ENCODE measurements around the gene TNPO2. TPM values are rescaled to one million over a fixed set of nuclear protein-coding genes. Genes with fewer than 3 reads are reported as not detected.

TNPO2 gene
- total and polyA plus RNA-seq, 2 of the 13 experiments (the other 11 are each of a cell fraction or from before 2014, with no cell fraction given), result 31.7 to 61.0 TPM

- TF ChIP-seq BCL6 (CRISPR knock-in tag; IDR thresholded peaks at IDR 0.05) (peak; percentile 46; the same call in 1 of the 2 replicates), YEATS4 (CRISPR knock-in tag; IDR thresholded peaks at IDR 0.05; ENCODE audit: borderline replicate concordance) (peak; percentile 65; the same call in 1 of the 2 replicates), ZNF564 (CRISPR knock-in tag; IDR thresholded peaks at IDR 0.05) (no peak), PAX8 (CRISPR knock-in tag; IDR thresholded peaks at IDR 0.05; ENCODE audit: borderline replicate concordance) (no peak), ZNF382 (CRISPR knock-in tag; IDR thresholded peaks at IDR 0.05; ENCODE audit: borderline replicate concordance) (no peak), RARA (CRISPR knock-in tag; IDR thresholded peaks at IDR 0.05) (0 out of 2 replicates have a peak, but pooled peaks have one; percentile 11), ZNF546 (CRISPR knock-in tag; conservative IDR thresholded peaks at IDR 0.05) (no peak), PHF20 (CRISPR knock-in tag; IDR thresholded peaks at IDR 0.05) (peak; percentile 99), HNRNPLL (IDR thresholded peaks at IDR 0.05; ENCODE audit: low read depth, low read length, poor library complexity, severe bottlenecking) (no peak), CENPX (CRISPR knock-in tag; IDR thresholded peaks at IDR 0.05) (no peak), EEA1 (CRISPR knock-in tag; IDR thresholded peaks at IDR 0.05; ENCODE audit: borderline replicate concordance) (no peak), SIN3A (IDR thresholded peaks at IDR 0.05; ENCODE audit: borderline replicate concordance, low read depth, low read length) (peak; percentile 98), ARID5B (CRISPR knock-in tag; IDR thresholded peaks at IDR 0.05) (peak; percentile 56), ZNF772 (CRISPR knock-in tag; IDR thresholded peaks at IDR 0.05) (peak; percentile 43; the same call in 1 of the 2 replicates), IRF1 (CRISPR knock-in tag; IDR thresholded peaks at IDR 0.05; ENCODE audit: low read depth) (no peak), NCOA5 (CRISPR knock-in tag; IDR thresholded peaks at IDR 0.05) (no peak), ZNF446 (CRISPR knock-in tag; IDR thresholded peaks at IDR 0.05) (no peak), ZSCAN30 (CRISPR knock-in tag; IDR thresholded peaks at IDR 0.05) (no peak), TCF7 (IDR thresholded peaks at IDR 0.05; ENCODE audit: low read depth) (no peak), ZNF512 (CRISPR knock-in tag; IDR thresholded peaks at IDR 0.05) (no peak), MYPOP (CRISPR knock-in tag; IDR thresholded peaks at IDR 0.05) (no peak)
These were observed 27.1 kb downstream of the TNPO2 start, which contains the start of gene FBXW9 (continued) for GRCh38 chr19:12696366-12697335.
